Sigmoid colon (tissue), 7 donors: ENCODE results near the gene FBXL16. TPM values are rescaled to one million over a fixed set of nuclear protein-coding genes. Genes with fewer than 3 reads are reported as not detected.

ENCODE experiments used
- DNase-seq: peaks from one replicate; pipeline ENCODE4 v3.0.0-alpha.2; 2019
- H3K27ac ChIP-seq, 4 donors: fragments of 200-600 bp; sonication (generic); one replicate each; pipeline ENCODE4 v1.5.1; 2016 to 2019; ENCODE audit warnings: mild to moderate bottlenecking in 1 of 4
- H3K27me3 ChIP-seq, 3 donors: fragments of 200-600 bp; sonication (generic); one replicate each; pipeline ENCODE4 v1.5.1; 2019; ENCODE audit warnings: mild to moderate bottlenecking in 1 of 3
- H3K36me3 ChIP-seq, 4 donors: fragments of 200-600 bp; sonication (generic); one replicate each; pipeline ENCODE4 v1.5.1; 2016 to 2019
- H3K4me1 ChIP-seq, 4 donors: fragments of 200-600 bp; sonication (generic); one replicate each; pipeline ENCODE4 v1.5.1; 2017 to 2019
- H3K4me3 ChIP-seq, 4 donors: fragments of 200-600 bp; sonication (generic); one replicate each; pipeline ENCODE4 v1.5.1; 2017 to 2019; ENCODE audit warnings: mild to moderate bottlenecking in 2 of 4, moderate library complexity in 1 of 4
- H3K9me3 ChIP-seq, 4 donors: fragments of 200-600 bp in 3 of 4; sonication (generic) in 3 of 4; one replicate each; pipeline versions ENCODE4 v1.5.1 to v1.6.1; 2013 to 2019
- EP300 ChIP-seq, 4 donors: sonication (generic); formaldehyde crosslinking; IDR thresholded peaks; one replicate each; pipeline ENCODE4 v1.6.1; 2017; ENCODE audit warnings: antibody characterized with exemption in 4 of 4
- POLR2A ChIP-seq, 2 donors: fragments of 450-650 bp; IDR thresholded peaks; one replicate each; pipeline ENCODE4 v1.6.1; 2016; ENCODE audit warnings: antibody characterized with exemption in 2 of 2, mild to moderate bottlenecking in 2 of 2, moderate library complexity in 2 of 2
- POLR2AphosphoS5 ChIP-seq, 4 donors: sonication (generic); formaldehyde crosslinking; IDR thresholded peaks; one replicate each; pipeline ENCODE4 v1.6.1; 2017; ENCODE audit warnings: antibody characterized with exemption in 4 of 4
- WGBS, 2 donors: extraction: QIAGEN DNeasy Blood & Tissue Kit; methylation state at CpG; one replicate each; pipeline ENCODE4 v1.1.7; 2013; 5-methylcytosine and 5-hydroxymethylcytosine counted together
- intact Hi-C: fragments of 100-400 bp; cut with DNase I; formaldehyde crosslinking; loops from one replicate; pipeline ENCODE4 v1.15.1; 2023
- polyA plus RNA-seq, 3 donors: library from polyadenylated mRNA; stranded (reverse); fragments of 200-250 nt; gene quantifications; one replicate each; pipeline ENCODE4 v1.2.3, GENCODE V29; 2013
- total RNA-seq, 4 donors: library from RNA; depleted of rRNA; stranded (reverse); fragments of >200 nt; gene quantifications; one replicate each; pipeline ENCODE4 v1.1.0, GENCODE V29; 2016
- TF ChIP-seq, protein P1 (sequence below), 4 experiments: fragments of 450-650 bp in 3 of 4; fragments of 200-600 bp in 1 of 4; IDR thresholded peaks; one replicate each; pipeline ENCODE4 v1.5.1; 2016 to 2019; ENCODE audit warnings: antibody characterized with exemption in 4 of 4, mild to moderate bottlenecking in 3 of 4, moderate library complexity in 2 of 4
- donor health status: healthy with polysubstance abuse.
- donor health status: Bipolar disorder and iron deficiency.
- donor health status: healthy.

The FBXL16 gene
- total and polyA plus RNA-seq, 7 donors, result 0.16 to 2.4 (median 1.4) TPM; not detected in 1

DNA sequence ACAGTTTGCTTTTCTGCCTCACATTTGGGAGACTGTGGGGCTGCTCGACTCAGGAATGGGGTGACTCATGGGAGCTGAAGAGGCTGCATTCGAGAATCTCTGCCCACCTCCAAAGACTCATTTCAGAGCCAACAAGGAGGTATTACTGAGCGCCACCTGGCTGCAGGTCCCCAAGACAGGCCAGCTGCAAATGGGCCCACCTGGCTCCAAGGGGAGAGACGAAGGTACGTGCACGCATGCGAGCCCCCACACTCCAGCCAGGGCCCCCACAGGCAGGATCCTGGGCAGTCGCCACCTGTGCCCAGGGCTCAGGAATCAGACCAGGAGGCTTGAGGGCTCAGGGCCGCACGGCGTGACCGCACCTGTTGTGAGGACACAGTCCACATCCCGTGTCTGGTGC, 27.3 kb upstream of the FBXL16 start:
- no peak for DNase-seq
- H3K27ac ChIP-seq, result no peak overlapping the region
- 89% methylated on average over 13 of the region's 13 CpGs for WGBS, 2 donors
- intact Hi-C loops, result no loop called here
- TF ChIP-seq EP300 (IDR thresholded peaks at IDR 0.05) (no peak), POLR2AphosphoS5 (IDR thresholded peaks at IDR 0.05) (no peak), POLR2A (IDR thresholded peaks at IDR 0.05) (no peak)
- TF ChIP-seq, protein P1, sequence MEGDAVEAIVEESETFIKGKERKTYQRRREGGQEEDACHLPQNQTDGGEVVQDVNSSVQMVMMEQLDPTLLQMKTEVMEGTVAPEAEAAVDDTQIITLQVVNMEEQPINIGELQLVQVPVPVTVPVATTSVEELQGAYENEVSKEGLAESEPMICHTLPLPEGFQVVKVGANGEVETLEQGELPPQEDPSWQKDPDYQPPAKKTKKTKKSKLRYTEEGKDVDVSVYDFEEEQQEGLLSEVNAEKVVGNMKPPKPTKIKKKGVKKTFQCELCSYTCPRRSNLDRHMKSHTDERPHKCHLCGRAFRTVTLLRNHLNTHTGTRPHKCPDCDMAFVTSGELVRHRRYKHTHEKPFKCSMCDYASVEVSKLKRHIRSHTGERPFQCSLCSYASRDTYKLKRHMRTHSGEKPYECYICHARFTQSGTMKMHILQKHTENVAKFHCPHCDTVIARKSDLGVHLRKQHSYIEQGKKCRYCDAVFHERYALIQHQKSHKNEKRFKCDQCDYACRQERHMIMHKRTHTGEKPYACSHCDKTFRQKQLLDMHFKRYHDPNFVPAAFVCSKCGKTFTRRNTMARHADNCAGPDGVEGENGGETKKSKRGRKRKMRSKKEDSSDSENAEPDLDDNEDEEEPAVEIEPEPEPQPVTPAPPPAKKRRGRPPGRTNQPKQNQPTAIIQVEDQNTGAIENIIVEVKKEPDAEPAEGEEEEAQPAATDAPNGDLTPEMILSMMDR (IDR thresholded peaks at IDR 0.05), result no peak
- H3K4me1 ChIP-seq, result peaks cover 0 to 11% (median 10%) of the 10 kb centered on the region in 4 donors
- H3K27me3 ChIP-seq, result peaks cover 4 to 15% (median 10%) of the 10 kb centered on the region in 3 donors
- no peak overlapping the region for H3K4me3 ChIP-seq
- no peaks in the 10 kb centered on the region for H3K9me3 ChIP-seq
- H3K36me3 ChIP-seq, result peaks cover 26 to 63% (median 36%) of the 10 kb centered on the region in 4 donors

DNA sequence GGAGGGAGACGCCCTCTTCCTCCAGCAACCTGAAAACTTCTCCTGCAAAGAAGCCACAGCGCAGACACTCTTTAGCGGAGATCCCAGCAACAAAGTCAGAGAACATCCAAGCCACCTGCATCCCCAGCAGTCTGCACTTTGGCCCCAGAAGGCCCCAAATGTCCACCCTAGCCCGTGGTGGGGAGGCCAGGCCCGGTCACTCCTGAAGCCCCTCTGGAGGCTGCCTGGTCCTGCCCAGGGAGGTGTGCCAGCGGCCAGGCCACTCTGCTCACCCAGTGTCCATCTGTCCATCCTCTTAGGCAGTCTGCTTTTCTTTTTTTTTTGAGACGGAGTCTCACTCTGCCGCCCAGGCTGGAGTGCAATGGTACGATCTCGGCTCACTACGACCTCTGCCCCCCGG, 26.7 kb upstream of the FBXL16 start:
- WGBS, 2 donors, result 94 to 96% methylated on average over 12 of the region's 12 CpGs
- H3K4me3 ChIP-seq, result no peak overlapping the region
- peaks cover 0 to 17% (median 16%) of the 10 kb centered on the region in 4 donors for H3K4me1 ChIP-seq
- TF ChIP-seq, protein P1 (IDR thresholded peaks at IDR 0.05), result no peak
- TF ChIP-seq POLR2AphosphoS5 (IDR thresholded peaks at IDR 0.05) (no peak), POLR2A (IDR thresholded peaks at IDR 0.05) (no peak), EP300 (IDR thresholded peaks at IDR 0.05) (no peak)
- intact Hi-C loops, result no loop called here
- no peak for DNase-seq
- peaks cover 10 to 22% (median 14%) of the 10 kb centered on the region in 3 donors for H3K27me3 ChIP-seq
- H3K36me3 ChIP-seq, result peaks cover 20 to 57% (median 33%) of the 10 kb centered on the region in 4 donors
- H3K27ac ChIP-seq, result no peak overlapping the region
- no peaks in the 10 kb centered on the region for H3K9me3 ChIP-seq

DNA sequence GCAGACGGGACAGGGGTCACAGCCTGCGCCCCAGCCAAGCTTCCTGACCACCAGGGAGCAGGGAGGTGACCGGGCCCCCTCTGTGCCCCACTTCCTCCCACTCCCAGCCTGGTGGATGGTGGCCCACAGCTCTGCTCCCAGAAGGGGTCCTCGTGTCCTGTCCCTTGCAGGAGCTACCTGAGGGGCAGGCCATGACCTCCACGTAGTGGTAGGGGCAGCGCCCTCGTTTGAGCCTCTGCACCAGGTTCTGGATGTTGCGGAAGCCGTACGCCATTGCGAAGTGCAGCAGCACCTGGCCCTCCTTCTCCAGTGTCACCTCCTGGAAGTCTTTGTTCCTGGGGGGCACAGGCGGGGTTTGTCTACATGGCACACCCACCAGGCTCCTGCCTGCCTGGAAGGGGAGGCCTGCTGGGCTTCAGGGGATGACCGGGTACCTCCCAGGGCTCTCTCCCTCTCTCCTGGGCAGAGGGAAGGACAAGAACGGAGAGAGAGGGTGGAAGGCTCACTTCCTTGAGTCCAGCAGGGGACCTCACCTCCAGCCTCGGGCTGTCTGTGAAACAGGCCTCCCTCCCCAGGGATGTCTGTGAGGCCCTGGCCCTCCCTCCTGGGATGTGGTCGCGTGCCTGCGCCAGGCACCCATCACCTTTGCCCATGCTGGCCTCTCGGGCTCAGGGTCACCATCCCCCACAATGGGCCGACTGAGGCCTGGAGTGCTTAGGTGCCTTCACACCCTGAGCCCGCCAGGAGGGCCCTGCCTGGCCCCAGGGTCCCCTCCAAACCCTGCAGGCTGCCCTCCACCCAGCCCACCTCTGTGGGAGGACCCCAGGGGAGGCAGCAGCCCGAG, 25.3 kb upstream of the FBXL16 start:
- Histone ChIP-seq H3K27me3 (peaks cover 23 to 35% (median 28%) of the 10 kb centered on the region in 3 donors), H3K4me3 (no peak overlapping the region), H3K9me3 (no peaks in the 10 kb centered on the region), H3K4me1 (peaks cover 0 to 31% (median 27%) of the 10 kb centered on the region in 4 donors), H3K27ac (no peak overlapping the region), H3K36me3 (peaks cover 6 to 42% (median 22%) of the 10 kb centered on the region in 4 donors)
- TF ChIP-seq EP300 (IDR thresholded peaks at IDR 0.05) (no peak), POLR2A (IDR thresholded peaks at IDR 0.05) (no peak), POLR2AphosphoS5 (IDR thresholded peaks at IDR 0.05) (no peak)
- TF ChIP-seq, protein P1 (IDR thresholded peaks at IDR 0.05), result no peak
- DNase-seq, result no peak
- 88 to 91% methylated on average over 22 of the region's 22 CpGs for WGBS, 2 donors
- intact Hi-C loops, result no loop called here

DNA sequence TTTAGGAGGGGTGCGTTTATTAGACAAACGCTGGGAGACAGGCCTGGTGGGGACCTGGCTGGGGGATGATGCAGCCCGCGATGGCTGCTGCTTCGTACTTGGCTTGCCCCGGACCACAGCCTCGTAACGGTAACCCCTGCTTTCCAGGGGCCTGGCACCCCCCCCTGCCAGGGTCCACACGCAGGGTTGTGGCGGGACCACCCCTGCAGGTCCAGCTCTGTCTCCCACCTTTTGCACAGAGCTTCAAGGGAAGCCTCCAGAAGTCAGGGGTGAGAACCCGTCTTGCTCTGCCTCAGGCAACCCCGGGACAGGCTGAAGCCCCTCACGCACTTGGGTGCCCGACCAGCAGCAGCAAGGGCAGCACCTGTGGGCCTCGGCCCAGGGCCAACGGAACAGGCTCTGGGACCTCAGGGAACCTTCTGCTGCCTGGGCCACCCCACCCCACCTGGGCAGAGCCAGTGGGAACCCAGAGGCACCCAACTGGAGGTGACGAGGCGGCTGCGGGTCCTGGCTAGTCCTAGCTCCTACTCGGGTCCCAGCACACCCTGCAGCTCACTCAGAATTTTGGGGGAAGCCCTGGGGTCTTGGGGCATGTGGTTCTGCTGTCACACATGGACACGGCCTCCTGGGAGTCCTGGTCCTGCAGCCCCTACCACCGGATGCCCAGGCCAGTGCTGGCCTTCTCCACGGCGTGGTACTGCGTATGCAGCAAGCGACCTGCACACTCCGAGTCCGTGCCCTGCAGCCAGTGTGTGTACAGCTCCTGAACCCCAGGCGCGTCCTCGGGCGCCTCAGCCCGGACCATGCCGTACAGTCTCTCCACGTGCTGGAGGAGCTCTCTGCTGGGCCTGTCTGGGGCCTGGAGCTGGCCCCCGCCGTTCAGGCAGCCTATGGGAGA, 24.4 kb upstream of the FBXL16 start:
- no peak overlapping the region for H3K4me3 ChIP-seq
- H3K4me1 ChIP-seq, result peaks cover 0 to 33% (median 27%) of the 10 kb centered on the region in 4 donors
- peaks cover 27 to 43% (median 30%) of the 10 kb centered on the region in 3 donors for H3K27me3 ChIP-seq
- H3K36me3 ChIP-seq, result peaks cover 0 to 36% (median 17%) of the 10 kb centered on the region in 4 donors
- intact Hi-C loops, result no loop called here
- TF ChIP-seq POLR2AphosphoS5 (IDR thresholded peaks at IDR 0.05), result no peak
- no peak for TF ChIP-seq EP300 (IDR thresholded peaks at IDR 0.05)
- TF ChIP-seq, protein P1 (IDR thresholded peaks at IDR 0.05), result no peak
- TF ChIP-seq POLR2A (IDR thresholded peaks at IDR 0.05), result no peak
- 91 to 92% methylated on average over 37 of the region's 37 CpGs for WGBS, 2 donors
- no peak for DNase-seq
- no peak overlapping the region for H3K27ac ChIP-seq
- no peaks in the 10 kb centered on the region for H3K9me3 ChIP-seq
